ENCODE results near the gene OSBPL6.

The OSBPL6 gene

GRCh38 chr2:178225006-178225805 is 30.9 kb downstream of the OSBPL6 start:
- TF ChIP-seq CTCF (IDR thresholded peaks at IDR 0.05; ENCODE audit: low read depth, low read length) = no peak
- H3K4me3 ChIP-seq (ENCODE audit: low read depth, low read length) = no peak overlapping the region

- H3K4me3 ChIP-seq (ENCODE audit: low read depth, low read length) = no peak overlapping the region
- no peak for TF ChIP-seq CTCF (IDR thresholded peaks at IDR 0.05; ENCODE audit: low read depth, low read length)
Observed at GRCh38 chr2:178227187-178227586, 32.9 kb downstream of the OSBPL6 start.

- TF ChIP-seq CTCF (IDR thresholded peaks at IDR 0.05; ENCODE audit: low read depth, low read length) = no peak
- no peak overlapping the region for H3K4me3 ChIP-seq (ENCODE audit: low read depth, low read length)
Observed at GRCh38 chr2:178229927-178230326, 35.6 kb downstream of the OSBPL6 start.

GRCh38 chr2:178230396-178230795 is 36.1 kb downstream of the OSBPL6 start:
- no peak for TF ChIP-seq CTCF (IDR thresholded peaks at IDR 0.05; ENCODE audit: low read depth, low read length)
- no peak overlapping the region for H3K4me3 ChIP-seq (ENCODE audit: low read depth, low read length)

GRCh38 chr2:178233428-178233827 is 39.1 kb downstream of the OSBPL6 start:
- TF ChIP-seq CTCF (IDR thresholded peaks at IDR 0.05; ENCODE audit: low read depth, low read length) = no peak
- no peak overlapping the region for H3K4me3 ChIP-seq (ENCODE audit: low read depth, low read length)

GRCh38 chr2:178234648-178235047 is 40.3 kb downstream of the OSBPL6 start:
- no peak overlapping the region for H3K4me3 ChIP-seq (ENCODE audit: low read depth, low read length)
- no peak for TF ChIP-seq CTCF (IDR thresholded peaks at IDR 0.05; ENCODE audit: low read depth, low read length)

GRCh38 chr2:178237488-178238153 is 43.3 kb downstream of the OSBPL6 start:
- H3K4me3 ChIP-seq (ENCODE audit: low read depth, low read length) = no peak overlapping the region
- no peak for TF ChIP-seq CTCF (IDR thresholded peaks at IDR 0.05; ENCODE audit: low read depth, low read length)
